Uterus (tissue), 4 donors: ENCODE measurements around the gene PRKAR1B. TPM values are rescaled to one million over a fixed set of nuclear protein-coding genes. Genes with fewer than 3 reads are reported as not detected.

ENCODE experiments used
- DNase-seq, 2 donors: peaks; one replicate each; pipeline ENCODE4 v3.0.0-alpha.2; 2019 to 2020
- H3K27ac ChIP-seq, 2 donors: fragments of 200-600 bp; sonication (generic); 1 replicate in 1 of 2; 2 replicates in 1 of 2; pipeline ENCODE4 v1.5.1; 2016 to 2018
- H3K27me3 ChIP-seq, 2 donors: fragments of 200-600 bp; sonication (generic); one replicate each; pipeline ENCODE4 v1.5.1; 2018 to 2019; ENCODE audit warnings: control low read depth in 1 of 2
- H3K36me3 ChIP-seq, 2 donors: fragments of 200-600 bp; sonication (generic); one replicate each; pipeline ENCODE4 v1.5.1; 2019; ENCODE audit warnings: control low read depth in 1 of 2
- H3K4me1 ChIP-seq, 2 donors: fragments of 200-600 bp; sonication (generic); one replicate each; pipeline ENCODE4 v1.5.1; 2018 to 2019; ENCODE audit warnings: control low read depth in 1 of 2
- H3K4me3 ChIP-seq, 2 donors: fragments of 200-600 bp; sonication (generic); 1 replicate in 1 of 2; 2 replicates in 1 of 2; pipeline ENCODE4 v1.5.1; 2018 to 2019; ENCODE audit warnings: mild to moderate bottlenecking in 1 of 2
- H3K9me3 ChIP-seq, 2 donors: fragments of 200-600 bp; sonication (generic); one replicate each; pipeline ENCODE4 v1.5.1; 2019; ENCODE audit warnings: control low read depth in 1 of 2
- POLR2A ChIP-seq, 2 donors: fragments of 450-650 bp; IDR thresholded peaks; one replicate each; pipeline ENCODE4 v1.6.1; 2016; ENCODE audit warnings: antibody characterized with exemption in 2 of 2, mild to moderate bottlenecking in 1 of 2, moderate library complexity in 1 of 2
- intact Hi-C: fragments of 100-400 bp; cut with DNase I; formaldehyde crosslinking; loops from one replicate; pipeline ENCODE4 v1.15.1; 2023; ENCODE audit warnings: low total_unique reads
- total RNA-seq, 4 donors: library from RNA; depleted of rRNA in 3 of 4; stranded (reverse); fragments of >200 nt in 3 of 4; gene quantifications; one replicate each; pipeline versions ENCODE4 v1.1.0 to v1.2.4, GENCODE V29; 2014 to 2023
- TF ChIP-seq, protein P1 (sequence below), 4 experiments: fragments of 200-600 bp in 2 of 4; fragments of 450-650 bp in 2 of 4; sonication (generic) in 2 of 4; IDR thresholded peaks; one replicate each; pipeline ENCODE4 v1.5.1; 2016 to 2019; ENCODE audit warnings: antibody characterized with exemption in 4 of 4, mild to moderate bottlenecking in 2 of 4, moderate library complexity in 1 of 4
- donor health status: DM: yes; HTN: yes; CAD: no.

The PRKAR1B gene
- total RNA-seq, 4 donors from 2014 or later: 1.0 to 45.2 (median 28.7) TPM

GRCh38 chr7:671415-672042 is 55.6 kb downstream of the PRKAR1B start:
- TF ChIP-seq, protein P1, sequence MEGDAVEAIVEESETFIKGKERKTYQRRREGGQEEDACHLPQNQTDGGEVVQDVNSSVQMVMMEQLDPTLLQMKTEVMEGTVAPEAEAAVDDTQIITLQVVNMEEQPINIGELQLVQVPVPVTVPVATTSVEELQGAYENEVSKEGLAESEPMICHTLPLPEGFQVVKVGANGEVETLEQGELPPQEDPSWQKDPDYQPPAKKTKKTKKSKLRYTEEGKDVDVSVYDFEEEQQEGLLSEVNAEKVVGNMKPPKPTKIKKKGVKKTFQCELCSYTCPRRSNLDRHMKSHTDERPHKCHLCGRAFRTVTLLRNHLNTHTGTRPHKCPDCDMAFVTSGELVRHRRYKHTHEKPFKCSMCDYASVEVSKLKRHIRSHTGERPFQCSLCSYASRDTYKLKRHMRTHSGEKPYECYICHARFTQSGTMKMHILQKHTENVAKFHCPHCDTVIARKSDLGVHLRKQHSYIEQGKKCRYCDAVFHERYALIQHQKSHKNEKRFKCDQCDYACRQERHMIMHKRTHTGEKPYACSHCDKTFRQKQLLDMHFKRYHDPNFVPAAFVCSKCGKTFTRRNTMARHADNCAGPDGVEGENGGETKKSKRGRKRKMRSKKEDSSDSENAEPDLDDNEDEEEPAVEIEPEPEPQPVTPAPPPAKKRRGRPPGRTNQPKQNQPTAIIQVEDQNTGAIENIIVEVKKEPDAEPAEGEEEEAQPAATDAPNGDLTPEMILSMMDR (IDR thresholded peaks at IDR 0.05): no peak
- no peak for TF ChIP-seq POLR2A (IDR thresholded peaks at IDR 0.05)
- Histone ChIP-seq H3K36me3 (no peaks in the 10 kb centered on the region), H3K27ac (no peak overlapping the region), H3K4me1 (peaks cover 6 to 9% of the 10 kb centered on the region in 2 donors), H3K4me3 (no peak overlapping the region), H3K27me3 (no peaks in the 10 kb centered on the region), H3K9me3 (no peaks in the 10 kb centered on the region)
- DNase-seq: no peak
- intact Hi-C loops: no loop called here

- Histone ChIP-seq H3K36me3 (no peaks in the 10 kb centered on the region), H3K27ac (no peak overlapping the region), H3K4me3 (no peak overlapping the region), H3K9me3 (no peaks in the 10 kb centered on the region), H3K27me3 (no peaks in the 10 kb centered on the region), H3K4me1 (peaks cover 9 to 13% of the 10 kb centered on the region in 2 donors)
- intact Hi-C loops: no loop called here
- TF ChIP-seq POLR2A (IDR thresholded peaks at IDR 0.05): no peak
- TF ChIP-seq, protein P1 (IDR thresholded peaks at IDR 0.05): no peak
- DNase-seq: no peak
Observed at GRCh38 chr7:670501-671390, 56.3 kb downstream of the PRKAR1B start.

DNA sequence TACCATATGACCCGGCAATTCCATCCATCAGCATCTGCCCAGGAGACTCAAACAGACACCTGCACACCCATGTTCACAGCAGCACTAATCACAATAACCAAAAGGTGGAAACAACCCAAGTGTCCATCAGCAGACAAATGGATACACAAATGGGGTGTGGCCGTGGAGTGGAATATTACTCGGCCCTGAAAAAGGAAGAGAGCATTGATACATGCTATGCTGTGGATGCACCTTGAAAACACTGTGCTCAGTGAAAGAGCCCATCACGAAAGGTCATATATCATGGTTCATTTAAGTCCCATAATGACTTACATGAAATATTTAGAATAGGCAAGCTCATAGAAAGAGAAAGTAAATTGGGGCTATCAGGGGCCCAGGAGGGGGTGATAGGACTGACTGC is 58.1 kb downstream of the PRKAR1B start:
- intact Hi-C loops: no loop called here
- no peak for DNase-seq

DNA sequence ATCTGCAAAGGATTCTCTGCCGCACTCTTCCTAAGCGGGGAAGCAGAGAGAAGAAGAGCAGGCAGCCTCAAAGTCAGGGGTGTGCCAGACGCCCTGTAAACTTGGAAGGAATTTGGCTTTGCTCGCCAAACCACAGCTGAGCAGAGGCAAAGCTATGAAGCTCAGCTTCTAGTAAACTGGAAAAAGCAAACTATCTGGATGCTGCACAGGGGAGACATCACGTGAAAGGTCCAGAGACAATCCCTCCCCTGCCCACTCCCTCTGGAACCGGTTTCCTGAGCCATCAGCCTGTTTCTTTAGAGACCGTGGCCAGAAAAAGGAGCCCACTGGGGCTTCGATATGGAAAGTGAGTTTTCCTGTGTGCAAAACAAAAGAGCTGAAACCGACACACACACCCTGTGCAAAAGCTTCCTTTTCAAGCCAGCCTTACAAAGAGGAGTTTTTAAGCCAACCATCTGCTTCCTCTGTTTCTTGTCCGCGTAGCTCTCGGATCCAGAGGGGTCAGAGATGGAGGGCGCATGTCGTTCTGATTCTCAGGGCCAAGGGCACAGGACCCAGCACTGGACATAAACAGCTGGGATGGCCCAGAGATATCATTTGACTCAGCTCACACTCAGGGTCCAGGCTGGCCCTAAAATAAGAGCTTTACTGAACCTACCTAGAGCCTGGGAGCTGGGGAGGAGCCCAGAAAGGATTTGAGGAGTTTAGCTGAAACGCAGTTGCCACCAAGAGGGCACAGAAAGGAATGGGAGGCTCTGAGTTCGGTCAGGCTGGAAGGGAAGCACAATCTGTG is 58.7 kb downstream of the PRKAR1B start:
- intact Hi-C loops: no loop called here
- TF ChIP-seq, protein P1 (IDR thresholded peaks at IDR 0.05): no peak
- no peak for TF ChIP-seq POLR2A (IDR thresholded peaks at IDR 0.05)
- peak; percentile 73 to 74 for DNase-seq
- H3K9me3 ChIP-seq: no peaks in the 10 kb centered on the region
- H3K27me3 ChIP-seq: no peaks in the 10 kb centered on the region
- H3K4me1 ChIP-seq: peaks cover 24 to 34% of the 10 kb centered on the region in 2 donors
- no peaks in the 10 kb centered on the region for H3K36me3 ChIP-seq
- H3K27ac ChIP-seq: peak overlapping the region; percentile 82 to 85
- H3K4me3 ChIP-seq: peak overlapping the region in 1 of 2 donors; percentile 4

More for the DNA sequence above, 58.1 kb downstream of the PRKAR1B start:
- Histone ChIP-seq H3K4me1 (peaks cover 19 to 28% of the 10 kb centered on the region in 2 donors), H3K27ac (peak overlapping the region; percentile 82 to 85), H3K27me3 (no peaks in the 10 kb centered on the region), H3K9me3 (no peaks in the 10 kb centered on the region), H3K36me3 (no peaks in the 10 kb centered on the region), H3K4me3 (no peak overlapping the region)
- TF ChIP-seq, protein P1 (IDR thresholded peaks at IDR 0.05): no peak
- no peak for TF ChIP-seq POLR2A (IDR thresholded peaks at IDR 0.05)
